Measurements from ENCODE around the gene UBE2H. TPM values are rescaled to one million over a fixed set of nuclear protein-coding genes. Genes with fewer than 3 reads are reported as not detected.
A peak's percentile ranks its signal among the peaks of the same experiment; 100 is the strongest.

UBE2H gene
- total and polyA plus RNA-seq, 10 of the 15 experiments (the other 5 are each of a cell fraction or from before 2014, with no cell fraction given), result 15.6 to 75.5 (median 32.8) TPM

DNA sequence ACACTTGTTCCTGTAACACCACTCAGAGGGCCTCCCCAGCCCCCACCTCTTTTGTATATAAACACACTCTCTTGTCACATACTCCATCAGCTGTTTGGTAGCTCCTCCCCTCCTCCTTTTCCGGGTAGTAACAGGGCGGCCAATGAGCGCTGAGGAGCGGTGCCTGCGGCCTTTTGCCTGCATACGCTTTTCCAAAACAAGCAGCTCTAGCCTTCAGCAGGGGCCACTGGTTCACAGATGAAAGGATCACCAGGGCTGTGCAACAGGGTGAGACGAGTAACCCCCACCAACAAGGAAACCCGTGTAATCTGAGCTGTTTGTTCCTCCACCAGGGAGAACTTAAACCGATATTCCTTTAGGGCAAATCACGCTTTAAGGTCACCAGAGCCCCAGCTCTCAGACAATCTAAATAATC lies 3.9 kb downstream of the UBE2H start (continued):
- TF ChIP-seq, protein P1, sequence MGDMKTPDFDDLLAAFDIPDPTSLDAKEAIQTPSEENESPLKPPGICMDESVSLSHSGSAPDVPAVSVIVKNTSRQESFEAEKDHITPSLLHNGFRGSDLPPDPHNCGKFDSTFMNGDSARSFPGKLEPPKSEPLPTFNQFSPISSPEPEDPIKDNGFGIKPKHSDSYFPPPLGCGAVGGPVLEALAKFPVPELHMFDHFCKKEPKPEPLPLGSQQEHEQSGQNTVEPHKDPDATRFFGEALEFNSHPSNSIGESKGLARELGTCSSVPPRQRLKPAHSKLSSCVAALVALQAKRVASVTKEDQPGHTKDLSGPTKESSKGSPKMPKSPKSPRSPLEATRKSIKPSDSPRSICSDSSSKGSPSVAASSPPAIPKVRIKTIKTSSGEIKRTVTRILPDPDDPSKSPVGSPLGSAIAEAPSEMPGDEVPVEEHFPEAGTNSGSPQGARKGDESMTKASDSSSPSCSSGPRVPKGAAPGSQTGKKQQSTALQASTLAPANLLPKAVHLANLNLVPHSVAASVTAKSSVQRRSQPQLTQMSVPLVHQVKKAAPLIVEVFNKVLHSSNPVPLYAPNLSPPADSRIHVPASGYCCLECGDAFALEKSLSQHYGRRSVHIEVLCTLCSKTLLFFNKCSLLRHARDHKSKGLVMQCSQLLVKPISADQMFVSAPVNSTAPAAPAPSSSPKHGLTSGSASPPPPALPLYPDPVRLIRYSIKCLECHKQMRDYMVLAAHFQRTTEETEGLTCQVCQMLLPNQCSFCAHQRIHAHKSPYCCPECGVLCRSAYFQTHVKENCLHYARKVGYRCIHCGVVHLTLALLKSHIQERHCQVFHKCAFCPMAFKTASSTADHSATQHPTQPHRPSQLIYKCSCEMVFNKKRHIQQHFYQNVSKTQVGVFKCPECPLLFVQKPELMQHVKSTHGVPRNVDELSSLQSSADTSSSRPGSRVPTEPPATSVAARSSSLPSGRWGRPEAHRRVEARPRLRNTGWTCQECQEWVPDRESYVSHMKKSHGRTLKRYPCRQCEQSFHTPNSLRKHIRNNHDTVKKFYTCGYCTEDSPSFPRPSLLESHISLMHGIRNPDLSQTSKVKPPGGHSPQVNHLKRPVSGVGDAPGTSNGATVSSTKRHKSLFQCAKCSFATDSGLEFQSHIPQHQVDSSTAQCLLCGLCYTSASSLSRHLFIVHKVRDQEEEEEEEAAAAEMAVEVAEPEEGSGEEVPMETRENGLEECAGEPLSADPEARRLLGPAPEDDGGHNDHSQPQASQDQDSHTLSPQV (IDR thresholded peaks at IDR 0.05), result no peak
- TF ChIP-seq SMC3 (IDR thresholded peaks at IDR 0.05; ENCODE audit: borderline replicate concordance, low read length), result no peak
- peak; percentile 46 for TF ChIP-seq KLF5 (IDR thresholded peaks at IDR 0.05; ENCODE audit: partially characterized antibody)
- TF ChIP-seq, protein P2, sequence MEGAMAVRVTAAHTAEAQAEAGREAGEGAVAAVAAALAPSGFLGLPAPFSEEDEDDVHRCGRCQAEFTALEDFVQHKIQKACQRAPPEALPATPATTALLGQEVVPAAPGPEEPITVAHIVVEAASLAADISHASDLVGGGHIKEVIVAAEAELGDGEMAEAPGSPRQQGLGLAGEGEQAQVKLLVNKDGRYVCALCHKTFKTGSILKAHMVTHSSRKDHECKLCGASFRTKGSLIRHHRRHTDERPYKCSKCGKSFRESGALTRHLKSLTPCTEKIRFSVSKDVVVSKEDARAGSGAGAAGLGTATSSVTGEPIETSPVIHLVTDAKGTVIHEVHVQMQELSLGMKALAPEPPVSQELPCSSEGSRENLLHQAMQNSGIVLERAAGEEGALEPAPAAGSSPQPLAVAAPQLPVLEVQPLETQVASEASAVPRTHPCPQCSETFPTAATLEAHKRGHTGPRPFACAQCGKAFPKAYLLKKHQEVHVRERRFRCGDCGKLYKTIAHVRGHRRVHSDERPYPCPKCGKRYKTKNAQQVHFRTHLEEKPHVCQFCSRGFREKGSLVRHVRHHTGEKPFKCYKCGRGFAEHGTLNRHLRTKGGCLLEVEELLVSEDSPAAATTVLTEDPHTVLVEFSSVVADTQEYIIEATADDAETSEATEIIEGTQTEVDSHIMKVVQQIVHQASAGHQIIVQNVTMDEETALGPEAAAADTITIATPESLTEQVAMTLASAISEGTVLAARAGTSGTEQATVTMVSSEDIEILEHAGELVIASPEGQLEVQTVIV (IDR thresholded peaks at IDR 0.05; ENCODE audit: borderline replicate concordance, partially characterized antibody), result no peak
- no peak for TF ChIP-seq KAT2A (conservative IDR thresholded peaks at IDR 0.05; ENCODE audit: control insufficient read depth, low read depth, low read length)
- no peak for TF ChIP-seq NRF1 (conservative IDR thresholded peaks at IDR 0.05; ENCODE audit: low read depth, low read length)
- TF ChIP-seq CHD4 (IDR thresholded peaks at IDR 0.05), result no peak
- TF ChIP-seq POU2F2 (IDR thresholded peaks at IDR 0.05; ENCODE audit: borderline replicate concordance, low read depth, low read length), result peak; percentile 44; the same call in 1 of the 3 replicates
- TF ChIP-seq ZNF274 (IDR thresholded peaks at IDR 0.05; ENCODE audit: insufficient read depth, insufficient read length), result no peak
- TF ChIP-seq, protein P3, sequence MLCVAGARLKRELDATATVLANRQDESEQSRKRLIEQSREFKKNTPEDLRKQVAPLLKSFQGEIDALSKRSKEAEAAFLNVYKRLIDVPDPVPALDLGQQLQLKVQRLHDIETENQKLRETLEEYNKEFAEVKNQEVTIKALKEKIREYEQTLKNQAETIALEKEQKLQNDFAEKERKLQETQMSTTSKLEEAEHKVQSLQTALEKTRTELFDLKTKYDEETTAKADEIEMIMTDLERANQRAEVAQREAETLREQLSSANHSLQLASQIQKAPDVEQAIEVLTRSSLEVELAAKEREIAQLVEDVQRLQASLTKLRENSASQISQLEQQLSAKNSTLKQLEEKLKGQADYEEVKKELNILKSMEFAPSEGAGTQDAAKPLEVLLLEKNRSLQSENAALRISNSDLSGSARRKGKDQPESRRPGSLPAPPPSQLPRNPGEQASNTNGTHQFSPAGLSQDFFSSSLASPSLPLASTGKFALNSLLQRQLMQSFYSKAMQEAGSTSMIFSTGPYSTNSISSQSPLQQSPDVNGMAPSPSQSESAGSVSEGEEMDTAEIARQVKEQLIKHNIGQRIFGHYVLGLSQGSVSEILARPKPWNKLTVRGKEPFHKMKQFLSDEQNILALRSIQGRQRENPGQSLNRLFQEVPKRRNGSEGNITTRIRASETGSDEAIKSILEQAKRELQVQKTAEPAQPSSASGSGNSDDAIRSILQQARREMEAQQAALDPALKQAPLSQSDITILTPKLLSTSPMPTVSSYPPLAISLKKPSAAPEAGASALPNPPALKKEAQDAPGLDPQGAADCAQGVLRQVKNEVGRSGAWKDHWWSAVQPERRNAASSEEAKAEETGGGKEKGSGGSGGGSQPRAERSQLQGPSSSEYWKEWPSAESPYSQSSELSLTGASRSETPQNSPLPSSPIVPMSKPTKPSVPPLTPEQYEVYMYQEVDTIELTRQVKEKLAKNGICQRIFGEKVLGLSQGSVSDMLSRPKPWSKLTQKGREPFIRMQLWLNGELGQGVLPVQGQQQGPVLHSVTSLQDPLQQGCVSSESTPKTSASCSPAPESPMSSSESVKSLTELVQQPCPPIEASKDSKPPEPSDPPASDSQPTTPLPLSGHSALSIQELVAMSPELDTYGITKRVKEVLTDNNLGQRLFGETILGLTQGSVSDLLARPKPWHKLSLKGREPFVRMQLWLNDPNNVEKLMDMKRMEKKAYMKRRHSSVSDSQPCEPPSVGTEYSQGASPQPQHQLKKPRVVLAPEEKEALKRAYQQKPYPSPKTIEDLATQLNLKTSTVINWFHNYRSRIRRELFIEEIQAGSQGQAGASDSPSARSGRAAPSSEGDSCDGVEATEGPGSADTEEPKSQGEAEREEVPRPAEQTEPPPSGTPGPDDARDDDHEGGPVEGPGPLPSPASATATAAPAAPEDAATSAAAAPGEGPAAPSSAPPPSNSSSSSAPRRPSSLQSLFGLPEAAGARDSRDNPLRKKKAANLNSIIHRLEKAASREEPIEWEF (IDR thresholded peaks at IDR 0.05; ENCODE audit: insufficient replicate concordance, low read depth, low read length), result no peak
- TF ChIP-seq, protein P4, sequence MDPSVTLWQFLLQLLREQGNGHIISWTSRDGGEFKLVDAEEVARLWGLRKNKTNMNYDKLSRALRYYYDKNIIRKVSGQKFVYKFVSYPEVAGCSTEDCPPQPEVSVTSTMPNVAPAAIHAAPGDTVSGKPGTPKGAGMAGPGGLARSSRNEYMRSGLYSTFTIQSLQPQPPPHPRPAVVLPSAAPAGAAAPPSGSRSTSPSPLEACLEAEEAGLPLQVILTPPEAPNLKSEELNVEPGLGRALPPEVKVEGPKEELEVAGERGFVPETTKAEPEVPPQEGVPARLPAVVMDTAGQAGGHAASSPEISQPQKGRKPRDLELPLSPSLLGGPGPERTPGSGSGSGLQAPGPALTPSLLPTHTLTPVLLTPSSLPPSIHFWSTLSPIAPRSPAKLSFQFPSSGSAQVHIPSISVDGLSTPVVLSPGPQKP (IDR thresholded peaks at IDR 0.05; ENCODE audit: low read depth, low read length), result no peak
- peak; percentile 95 for TF ChIP-seq SIN3A (IDR thresholded peaks at IDR 0.05; ENCODE audit: low read depth, low read length)
- no peak for TF ChIP-seq MYB (IDR thresholded peaks at IDR 0.05; ENCODE audit: borderline replicate concordance, low read depth, low read length)
- TF ChIP-seq, protein P5, sequence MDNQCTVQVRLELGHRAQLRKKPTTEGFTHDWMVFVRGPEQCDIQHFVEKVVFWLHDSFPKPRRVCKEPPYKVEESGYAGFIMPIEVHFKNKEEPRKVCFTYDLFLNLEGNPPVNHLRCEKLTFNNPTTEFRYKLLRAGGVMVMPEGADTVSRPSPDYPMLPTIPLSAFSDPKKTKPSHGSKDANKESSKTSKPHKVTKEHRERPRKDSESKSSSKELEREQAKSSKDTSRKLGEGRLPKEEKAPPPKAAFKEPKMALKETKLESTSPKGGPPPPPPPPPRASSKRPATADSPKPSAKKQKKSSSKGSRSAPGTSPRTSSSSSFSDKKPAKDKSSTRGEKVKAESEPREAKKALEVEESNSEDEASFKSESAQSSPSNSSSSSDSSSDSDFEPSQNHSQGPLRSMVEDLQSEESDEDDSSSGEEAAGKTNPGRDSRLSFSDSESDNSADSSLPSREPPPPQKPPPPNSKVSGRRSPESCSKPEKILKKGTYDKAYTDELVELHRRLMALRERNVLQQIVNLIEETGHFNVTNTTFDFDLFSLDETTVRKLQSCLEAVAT (IDR thresholded peaks at IDR 0.05), result no peak
- 0 out of 2 replicates have a peak, but pooled peaks have one; percentile 31 for TF ChIP-seq ZBED1 (IDR thresholded peaks at IDR 0.05; ENCODE audit: borderline replicate concordance)
- 0 out of 2 replicates have a peak, but pooled peaks have one; percentile 55 for TF ChIP-seq FOXM1 (IDR thresholded peaks at IDR 0.05; ENCODE audit: low read depth, low read length)

Data from GM12878 (cell line).